Kidney epithelial cell (primary cell): Measurements from ENCODE around the gene SCG5. TPM values are rescaled to one million over a fixed set of nuclear protein-coding genes. Genes with fewer than 3 reads are reported as not detected.

ENCODE experiments used
- DNase-seq: peaks from one replicate; pipeline ENCODE4 v3.0.0-alpha.2; 2010; ENCODE audit warnings: low read depth
- H3K27me3 ChIP-seq: 2 replicates; pipeline ENCODE4 v1.6.0; 2011; ENCODE audit warnings: low read length; ENCODE audit not compliant: control insufficient read depth, insufficient read depth
- H3K36me3 ChIP-seq: 2 replicates; pipeline ENCODE4 v1.5.1; 2011; ENCODE audit warnings: low read length; ENCODE audit not compliant: control insufficient read depth, insufficient read depth
- H3K4me3 ChIP-seq: 2 replicates; pipeline ENCODE4 v1.5.1; 2011; ENCODE audit warnings: low read depth, mild to moderate bottlenecking, control low read depth, low read length
- CTCF ChIP-seq: IDR thresholded peaks from 2 replicates; pipeline ENCODE4 v1.5.1; 2011; ENCODE audit warnings: mild to moderate bottlenecking, moderate library complexity, low read length, control low read depth, inconsistent platforms; ENCODE audit not compliant: insufficient read depth, poor library complexity, severe bottlenecking
- total RNA-seq: library from RNA; depleted of rRNA; stranded (reverse); fragments of >200 nt; gene quantifications from 2 replicates; pipeline ENCODE4 v1.2.3, GENCODE V29; 2015

Gene SCG5
- total RNA-seq, 1 donor from 2014 or later, result 42.5 TPM

- H3K4me3 ChIP-seq, result peak overlapping the region; percentile 62
- H3K36me3 ChIP-seq, result no peaks in the 10 kb centered on the region
- DNase-seq, result no peak
- no peak for TF ChIP-seq CTCF
- H3K27me3 ChIP-seq, result peaks cover 10% of the 10 kb centered on the region
Observed at GRCh38 chr15:32718227-32718820, 76.8 kb downstream of the SCG5 start.

- H3K27me3 ChIP-seq, result peaks cover 10% of the 10 kb centered on the region
- no peaks in the 10 kb centered on the region for H3K36me3 ChIP-seq
- no peak for DNase-seq
- TF ChIP-seq CTCF, result no peak
- H3K4me3 ChIP-seq, result peak overlapping the region; percentile 62
Observed at GRCh38 chr15:32718821-32719716, 77.6 kb downstream of the SCG5 start.

GRCh38 chr15:32721596-32721995, 80.1 kb downstream of the SCG5 start:
- Histone ChIP-seq H3K36me3 (no peaks in the 10 kb centered on the region), H3K27me3 (peaks cover 10% of the 10 kb centered on the region), H3K4me3 (no peak overlapping the region)
- no peak for DNase-seq
- TF ChIP-seq CTCF, result no peak

- no peak for TF ChIP-seq CTCF
- no peak for DNase-seq
- Histone ChIP-seq H3K4me3 (no peak overlapping the region), H3K27me3 (peaks cover 10% of the 10 kb centered on the region), H3K36me3 (no peaks in the 10 kb centered on the region)
Observed at GRCh38 chr15:32722136-32722535, 80.6 kb downstream of the SCG5 start.

- no peak for DNase-seq
- peaks cover 7% of the 10 kb centered on the region for H3K27me3 ChIP-seq
- no peak overlapping the region for H3K4me3 ChIP-seq
- no peak for TF ChIP-seq CTCF
- H3K36me3 ChIP-seq, result no peaks in the 10 kb centered on the region
Observed at GRCh38 chr15:32723171-32723948, 81.8 kb downstream of the SCG5 start.
